HG02938 (cell line): ENCODE results near the gene C6orf136.
"Not testable (repeated sequence)": the region's sequence is repeated elsewhere in the genome, so short reads cannot be mapped to it uniquely, and the experiment has no call there.

Experiments used
- ATAC-seq: cut with Tn5 transposase; IDR thresholded peaks from one replicate; pipeline ENCODE4 v1.9.1; 2021; ENCODE audit warnings: mild to moderate bottlenecking, moderate library complexity; ENCODE audit not compliant: unreplicated experiment

The C6orf136 gene

GRCh38 chr6:30655743-30656094 lies 8.8 kb downstream of the C6orf136 start:
- ATAC-seq: no peak

GRCh38 chr6:30656513-30656912 lies 9.6 kb downstream of the C6orf136 start:
- ATAC-seq: no peak

GRCh38 chr6:30657454-30657853 lies 10.5 kb downstream of the C6orf136 start:
- ATAC-seq: no peak

- not testable (repeated sequence) for ATAC-seq
These were observed 11.0 kb downstream of the C6orf136 start for GRCh38 chr6:30657922-30658321.

DNA sequence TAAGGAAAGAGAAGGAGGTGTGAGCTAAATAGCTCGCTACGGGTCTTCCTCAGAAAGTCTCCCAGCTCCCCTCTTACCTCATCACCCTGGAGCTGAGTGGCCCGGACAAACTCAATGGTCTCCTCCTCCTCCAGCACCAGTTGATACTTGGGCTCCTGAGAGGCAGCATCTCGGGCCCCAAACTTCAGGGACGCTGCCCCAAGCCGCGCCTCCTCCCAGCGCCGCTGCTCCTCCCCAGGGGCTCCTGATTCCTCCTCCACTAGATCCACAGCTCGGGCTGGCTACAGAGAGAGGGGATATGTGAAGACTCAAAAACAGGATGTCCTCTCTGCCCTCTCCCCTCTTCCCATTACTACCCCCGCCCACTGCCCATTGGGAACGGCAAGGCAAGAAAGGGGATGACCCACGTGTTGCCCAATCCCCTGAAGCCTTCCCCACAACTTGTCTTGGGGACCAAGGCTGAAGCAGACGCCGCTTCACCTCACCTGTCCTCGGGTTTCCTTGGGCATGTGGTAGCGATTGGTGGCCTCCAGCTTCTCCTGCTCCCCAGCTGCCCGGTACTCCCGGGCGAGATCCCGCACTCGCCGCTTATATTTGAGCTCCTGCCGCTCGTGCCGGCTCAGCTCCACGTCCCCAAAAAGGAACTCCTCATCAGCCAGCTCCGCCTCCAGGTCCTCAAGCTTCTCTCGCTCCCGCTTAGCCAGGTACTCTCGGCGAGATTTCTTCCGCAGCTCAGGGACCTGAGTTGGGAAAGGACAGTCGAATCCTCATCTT lies 18.2 kb downstream of the C6orf136 start:
- no peak for ATAC-seq

- ATAC-seq: not testable (repeated sequence)
These were observed 19.4 kb downstream of the C6orf136 start for GRCh38 chr6:30666300-30666699.

DNA sequence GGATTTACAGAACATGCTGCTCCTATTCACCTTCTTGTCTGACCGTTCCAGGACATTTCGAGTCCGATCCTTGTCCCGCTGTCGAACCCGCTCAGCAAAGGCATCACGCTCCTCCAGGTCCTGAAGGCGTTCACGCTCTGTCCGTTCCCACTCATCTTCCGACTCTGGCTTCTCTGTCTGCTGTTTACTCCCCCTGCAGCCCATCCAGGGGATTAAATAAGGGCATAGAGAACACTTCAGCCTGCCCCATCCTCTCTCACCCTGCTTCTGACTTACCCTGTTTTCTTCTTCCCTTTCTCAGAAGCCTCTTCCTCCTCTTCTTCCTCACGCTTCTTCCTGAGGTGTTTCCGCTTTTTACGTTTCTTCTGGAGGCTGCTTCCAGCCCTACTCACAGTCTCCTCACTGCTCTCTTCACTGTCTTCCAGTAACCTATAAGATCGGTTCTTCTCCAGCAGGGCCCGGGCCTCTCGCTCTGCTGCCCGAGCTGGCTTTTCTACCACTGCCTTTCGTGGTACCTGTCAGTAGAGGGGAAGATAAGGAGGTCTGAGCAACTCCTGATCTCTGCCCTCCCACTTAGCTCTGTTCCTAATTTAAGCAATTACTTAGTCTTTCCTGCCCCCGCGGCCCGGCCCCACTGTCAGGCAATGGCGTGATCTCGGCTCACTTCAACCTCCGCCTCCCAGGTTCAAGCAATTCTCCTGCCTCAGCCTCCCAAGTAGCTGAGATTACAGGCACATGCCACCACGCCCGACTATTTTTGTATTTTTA lies 24.0 kb downstream of the C6orf136 start:
- ATAC-seq: no peak

GRCh38 chr6:30672445-30673253 lies 25.7 kb downstream of the C6orf136 start, which contains the start of gene DHX16:
TSS of gene DHX16 (minus strand) at chr6:30673006. CDS start at chr6:30672841, 165 bp downstream.
- ATAC-seq: peak; percentile 69

- ATAC-seq: no peak
These were observed 29.8 kb downstream of the C6orf136 start for GRCh38 chr6:30676660-30677285.

GRCh38 chr6:30678964-30679726 lies 32.2 kb downstream of the C6orf136 start:
- no peak for ATAC-seq

- ATAC-seq: no peak
These were observed 33.0 kb downstream of the C6orf136 start for GRCh38 chr6:30679765-30680535.

- no peak for ATAC-seq
These were observed 34.8 kb downstream of the C6orf136 start for GRCh38 chr6:30681766-30682142.

DNA sequence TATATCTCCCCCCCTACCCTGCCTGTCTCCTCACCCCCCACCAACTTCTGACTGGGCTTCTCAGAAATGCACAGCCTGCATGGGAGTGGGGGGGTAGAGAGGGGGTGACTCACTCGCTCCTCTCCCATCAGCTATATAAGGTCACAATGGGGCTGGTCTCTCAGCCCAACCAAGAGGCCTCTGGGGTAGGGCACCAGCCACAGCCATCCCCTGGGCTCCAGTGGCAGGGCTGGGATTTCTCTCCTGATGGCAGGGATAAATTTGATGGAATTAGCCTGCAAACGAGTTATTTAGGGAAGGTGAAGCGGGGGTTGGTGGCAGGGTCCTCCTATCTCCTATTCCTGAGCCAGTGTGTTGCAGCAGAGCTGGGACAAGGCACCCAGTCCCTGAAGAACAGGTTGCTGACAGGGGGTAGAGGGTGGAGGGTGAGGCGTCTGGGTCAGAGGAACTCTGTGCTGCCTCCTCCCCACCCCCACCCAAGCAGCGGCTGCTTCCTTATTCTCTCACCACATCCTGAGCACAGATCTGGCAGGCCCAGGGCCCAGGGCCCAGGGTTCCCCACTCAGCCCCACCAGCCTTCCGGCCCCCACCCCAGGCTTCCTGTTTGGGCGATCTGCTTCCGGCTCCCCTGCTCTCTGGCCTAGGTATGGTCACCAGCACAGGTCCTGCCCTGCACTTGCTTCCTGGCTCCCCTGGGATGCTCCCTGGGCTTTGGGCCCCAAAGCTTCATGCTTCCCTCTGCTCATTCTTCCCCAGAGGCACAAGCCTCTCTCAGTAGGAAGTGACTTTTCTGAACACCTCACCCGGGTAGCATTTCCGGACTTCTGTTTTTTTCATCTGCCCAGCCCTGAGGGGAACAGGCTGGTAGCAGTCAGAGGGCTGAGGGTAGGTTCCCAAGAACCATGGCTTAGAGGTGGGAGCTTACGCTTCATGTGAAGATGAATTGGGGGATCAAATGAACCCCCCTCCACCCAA lies 35.5 kb downstream of the C6orf136 start:
- ATAC-seq: no peak

DNA sequence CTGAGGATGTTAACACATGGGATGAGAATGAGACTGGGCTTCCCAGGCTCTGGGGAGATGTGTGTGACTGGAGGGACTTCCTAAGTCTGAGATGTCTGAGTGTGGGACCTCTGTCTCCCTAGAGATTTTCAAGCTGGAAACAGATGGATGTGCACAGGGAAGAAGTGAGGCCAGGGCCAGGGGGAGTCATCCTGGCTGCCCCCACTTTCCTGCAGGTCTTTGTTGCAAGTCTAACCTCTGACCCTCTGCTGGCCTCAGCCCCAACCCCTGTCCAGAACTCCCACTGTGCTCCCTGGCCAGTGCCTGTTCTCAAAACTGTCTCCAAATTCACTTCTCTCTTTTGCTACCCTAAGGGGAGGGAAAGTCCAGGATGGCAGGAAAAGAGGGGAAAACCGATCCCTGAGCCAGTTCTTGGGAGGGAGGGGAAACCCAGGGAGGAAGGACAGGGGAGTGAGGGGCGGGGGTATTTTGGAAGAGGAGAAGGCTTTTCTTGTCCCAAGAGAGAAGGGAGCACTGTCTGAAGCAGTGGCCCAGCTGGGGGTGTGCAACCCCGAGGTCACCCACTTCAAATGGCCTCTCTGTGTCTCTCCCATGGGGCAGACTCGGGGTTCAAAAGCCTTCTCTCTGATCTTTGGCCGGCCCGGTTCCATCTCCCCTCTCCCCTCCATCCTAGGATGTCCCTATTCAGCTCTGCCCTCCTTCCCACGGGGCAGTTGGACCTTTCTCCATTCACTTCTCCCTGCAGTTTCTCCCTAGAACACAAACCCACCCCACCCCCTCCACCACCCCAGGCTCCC lies 36.4 kb downstream of the C6orf136 start:
- no peak for ATAC-seq

- ATAC-seq: no peak
These were observed 37.0 kb downstream of the C6orf136 start for GRCh38 chr6:30683980-30684338.

- no peak for ATAC-seq
These were observed 37.6 kb downstream of the C6orf136 start for GRCh38 chr6:30684386-30685156.
